GM23248 (cell line): ENCODE measurements around the gene LSS. TPM values are rescaled to one million over a fixed set of nuclear protein-coding genes. Genes with fewer than 3 reads are reported as not detected.

Experiments
- DNase-seq: peaks from one replicate; pipeline ENCODE4 v3.0.0-alpha.2; 2015
- H2AFZ ChIP-seq: fragments of 200-600 bp; sonication (generic); 2 replicates; pipeline ENCODE4 v1.6.1; 2016; ENCODE audit warnings: antibody characterized with exemption
- H3F3A ChIP-seq: fragments of 200-600 bp; sonication (generic); 2 replicates; pipeline ENCODE4 v1.6.1; 2016; ENCODE audit warnings: mild to moderate bottlenecking, antibody characterized with exemption, mixed run types; ENCODE audit not compliant: insufficient read depth
- H3K27ac ChIP-seq: fragments of 200-600 bp; sonication (generic); 2 replicates; pipeline ENCODE4 v1.5.1; 2016; ENCODE audit warnings: mild to moderate bottlenecking
- H3K27me3 ChIP-seq: fragments of 200-600 bp; sonication (generic); replicated peaks from 2 replicates; pipeline ENCODE4 v1.6.1; 2016; ENCODE audit warnings: mild to moderate bottlenecking; ENCODE audit not compliant: insufficient read depth
- H3K36me3 ChIP-seq: fragments of 200-600 bp; sonication (generic); 2 replicates; pipeline ENCODE4 v1.6.1; 2016; ENCODE audit warnings: low read depth, mild to moderate bottlenecking
- H3K4me1 ChIP-seq: fragments of 200-600 bp; sonication (generic); 2 replicates; pipeline ENCODE4 v1.6.1; 2016; ENCODE audit warnings: mild to moderate bottlenecking; ENCODE audit not compliant: insufficient read depth
- H3K4me2 ChIP-seq: fragments of 200-600 bp; sonication (generic); one replicate; pipeline ENCODE4 v1.6.1; 2016; ENCODE audit warnings: mild to moderate bottlenecking; ENCODE audit not compliant: unreplicated experiment
- H3K4me3 ChIP-seq: fragments of 200-600 bp; sonication (generic); 2 replicates; pipeline ENCODE4 v1.5.1; 2016; ENCODE audit warnings: mild to moderate bottlenecking
- H3K79me2 ChIP-seq: fragments of 200-600 bp; sonication (generic); 2 replicates; pipeline ENCODE4 v1.6.1; 2016; ENCODE audit warnings: mild to moderate bottlenecking; ENCODE audit not compliant: insufficient read depth
- H3K9ac ChIP-seq: fragments of 200-600 bp; sonication (generic); 2 replicates; pipeline ENCODE4 v1.6.1; 2016; ENCODE audit warnings: mild to moderate bottlenecking
- H3K9me2 ChIP-seq: fragments of 200-600 bp; sonication (generic); 2 replicates; pipeline ENCODE4 v1.6.1; 2016; ENCODE audit warnings: mixed run types, mild to moderate bottlenecking, moderate library complexity; ENCODE audit not compliant: insufficient read depth
- H3K9me3 ChIP-seq: fragments of 200-600 bp; sonication (generic); one replicate; pipeline ENCODE4 v1.6.1; 2017; ENCODE audit warnings: low read depth
- H4K20me1 ChIP-seq: fragments of 200-600 bp; sonication (generic); 2 replicates; pipeline ENCODE4 v1.6.0; 2016; ENCODE audit not compliant: insufficient read depth
- EZH2 ChIP-seq: fragments of 200-600 bp; sonication (generic); IDR thresholded peaks from 2 replicates; pipeline ENCODE4 v1.6.1; 2018; ENCODE audit warnings: antibody characterized with exemption, mild to moderate bottlenecking; ENCODE audit not compliant: insufficient read depth, poor library complexity, severe bottlenecking
- EZH2phosphoT487 ChIP-seq: fragments of 200-600 bp; sonication (generic); IDR thresholded peaks from 2 replicates; pipeline ENCODE4 v1.6.1; 2018; ENCODE audit warnings: antibody characterized with exemption, moderate library complexity, mild to moderate bottlenecking, low read depth; ENCODE audit not compliant: insufficient read depth
- WGBS, 2 experiments: methylation state at CpG; one replicate each; pipeline ENCODE4 v1.1.6; 2015 to 2017; ENCODE audit warnings: low lambda C conversion rate in 2 of 2, low coverage in 1 of 2; ENCODE audit errors: missing lambda C conversion rate in 2 of 2; 5-methylcytosine and 5-hydroxymethylcytosine counted together
- in situ Hi-C: fragments of 300-500 bp; cut with MboI; formaldehyde crosslinking; loops from 2 replicates; pipeline ENCODE4 v1.15.0; 2020
- polyA plus RNA-seq: library from polyadenylated mRNA; unstranded; fragments of >200 nt; fragmentation: Nextera tagmentation; extraction: Ambion mirVana; gene quantifications from 2 replicates; pipeline ENCODE4 v1.2.1, GENCODE V29; 2016
- total RNA-seq: library from RNA; depleted of rRNA; stranded (reverse); fragments of >200 nt; shearing (Covaris generic); gene quantifications from 2 replicates; pipeline ENCODE4 v1.2.3, GENCODE V29; 2014

LSS gene
- total and polyA plus RNA-seq, 2 experiments from 2014 or later = 28.0 to 41.1 TPM

DNA sequence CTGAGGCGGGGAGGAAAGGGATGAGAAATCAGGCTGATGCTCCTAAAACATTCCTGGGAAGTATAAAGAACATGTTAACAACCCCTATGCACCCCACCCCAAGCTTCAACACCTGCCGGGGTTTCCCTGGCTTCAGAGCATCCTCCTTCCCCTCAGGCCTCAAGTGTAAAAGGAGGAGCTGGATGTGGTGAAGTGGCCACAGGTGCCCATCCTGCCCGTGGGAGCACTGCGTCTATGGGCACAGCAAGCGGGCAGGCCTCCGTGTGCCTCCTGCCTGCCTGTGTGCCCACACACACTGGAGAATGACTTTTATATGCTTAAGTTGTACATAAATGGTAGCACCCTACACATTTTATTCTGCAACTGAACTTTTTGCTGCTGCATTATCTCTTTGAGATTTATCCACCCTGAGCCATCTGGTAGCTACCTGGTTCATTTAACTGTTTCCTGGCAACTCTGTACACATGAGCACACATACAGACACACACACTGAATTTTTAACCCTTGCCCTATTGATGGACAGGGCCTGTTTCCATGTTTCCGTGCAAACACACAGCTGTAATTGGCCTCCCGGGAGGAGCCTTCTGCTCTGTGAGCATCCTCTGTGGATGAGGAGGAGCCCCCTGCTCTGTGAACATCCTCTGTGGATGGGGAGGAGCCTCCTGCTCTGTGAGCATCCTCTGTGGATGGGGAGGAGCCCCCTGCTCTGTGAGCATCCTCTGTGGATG, 59.8 kb downstream of the LSS start:
- no peaks in the 10 kb centered on the region; the same call in 1 of the 2 replicates for H3F3A ChIP-seq
- no peaks in the 10 kb centered on the region for H3K79me2 ChIP-seq
- H3K36me3 ChIP-seq = no peaks in the 10 kb centered on the region
- no peak for TF ChIP-seq EZH2
- no peak for TF ChIP-seq EZH2phosphoT487
- in situ Hi-C loops = no loop called here
- H3K27me3 ChIP-seq = no peaks in the 10 kb centered on the region
- WGBS, 2 experiments = 82 to 89% methylated on average over 7 to 8 of the region's 8 CpGs
- H2AFZ ChIP-seq = no peak overlapping the region
- H3K9ac ChIP-seq = no peak overlapping the region
- DNase-seq = no peak
- no peaks in the 10 kb centered on the region for H3K4me1 ChIP-seq
- no peak overlapping the region for H3K4me2 ChIP-seq
- no peak overlapping the region for H3K27ac ChIP-seq
- no peak overlapping the region for H3K4me3 ChIP-seq
- H4K20me1 ChIP-seq = no peaks in the 10 kb centered on the region
- H3K9me2 ChIP-seq = no peaks in the 10 kb centered on the region
- no peaks in the 10 kb centered on the region for H3K9me3 ChIP-seq

- Histone ChIP-seq H3K9me3 (no peaks in the 10 kb centered on the region), H3K79me2 (no peaks in the 10 kb centered on the region), H3K9me2 (no peaks in the 10 kb centered on the region), H3K4me2 (no peak overlapping the region), H3F3A (no peaks in the 10 kb centered on the region; the same call in 1 of the 2 replicates), H3K4me1 (no peaks in the 10 kb centered on the region), H3K9ac (no peak overlapping the region), H3K36me3 (no peaks in the 10 kb centered on the region), H4K20me1 (no peaks in the 10 kb centered on the region), H3K27me3 (no peaks in the 10 kb centered on the region), H3K27ac (no peak overlapping the region), H2AFZ (no peak overlapping the region), H3K4me3 (no peak overlapping the region)
- WGBS, 2 experiments = 89 to 91% methylated on average over 12 to 14 of the region's 14 CpGs
- no peak for TF ChIP-seq EZH2phosphoT487
- TF ChIP-seq EZH2 = no peak
- in situ Hi-C loops = no loop called here
- no peak for DNase-seq
Measured at GRCh38 chr21:46168238-46168637, 60.3 kb downstream of the LSS start.

DNA sequence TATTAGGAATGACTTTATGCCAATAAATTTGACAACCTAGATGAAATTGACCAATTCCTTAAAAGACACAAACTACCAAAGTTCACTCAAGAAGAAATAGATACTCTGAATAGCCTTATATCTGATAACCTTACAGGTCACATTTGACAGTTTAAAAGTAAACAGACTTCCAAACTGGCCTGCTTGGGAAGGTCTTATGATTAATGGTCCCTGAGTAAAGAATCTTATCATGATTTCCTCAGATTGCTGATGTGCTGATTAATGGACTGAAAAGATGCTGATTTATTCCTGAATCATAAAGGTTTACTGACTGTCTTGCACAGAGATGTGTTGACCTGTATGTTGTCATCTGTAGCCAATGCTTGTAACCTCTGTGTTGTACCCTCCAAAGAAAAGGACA, 63.5 kb downstream of the LSS start:
- Histone ChIP-seq H3K9me2 (no peaks in the 10 kb centered on the region), H3K9me3 (no peaks in the 10 kb centered on the region), H3F3A (no peaks in the 10 kb centered on the region; the same call in 1 of the 2 replicates), H3K9ac (no peak overlapping the region), H3K79me2 (no peaks in the 10 kb centered on the region), H2AFZ (no peak overlapping the region), H4K20me1 (no peaks in the 10 kb centered on the region), H3K27me3 (no peaks in the 10 kb centered on the region), H3K4me3 (no peak overlapping the region), H3K27ac (no peak overlapping the region), H3K4me2 (no peak overlapping the region), H3K36me3 (no peaks in the 10 kb centered on the region), H3K4me1 (no peaks in the 10 kb centered on the region)
- in situ Hi-C loops = no loop called here
- TF ChIP-seq EZH2phosphoT487 (no peak), EZH2 (no peak)
- no peak for DNase-seq

DNA sequence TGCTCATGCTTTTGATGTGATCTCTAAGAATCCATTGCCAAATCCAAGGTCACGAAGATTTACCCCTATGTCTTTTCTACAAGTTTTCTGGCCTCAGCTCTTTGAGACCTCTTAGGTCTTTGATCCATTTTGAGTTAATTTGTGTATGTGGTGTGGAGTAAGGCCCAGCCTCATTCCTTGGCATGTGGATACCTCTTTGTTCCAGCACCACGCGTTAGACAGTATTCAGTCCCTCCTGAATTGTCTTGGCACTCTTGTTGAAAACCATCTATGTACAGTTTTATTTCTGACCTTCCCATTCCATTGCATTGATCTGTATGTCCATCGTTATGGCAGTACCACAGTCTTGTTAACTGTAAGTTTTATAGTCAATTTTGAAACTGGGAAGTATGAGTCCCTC, 65.2 kb downstream of the LSS start:
- Histone ChIP-seq H3K27ac (no peak overlapping the region), H3F3A (no peaks in the 10 kb centered on the region; the same call in 1 of the 2 replicates), H3K4me3 (no peak overlapping the region), H3K4me1 (no peaks in the 10 kb centered on the region), H3K9ac (no peak overlapping the region), H3K9me3 (no peaks in the 10 kb centered on the region), H3K27me3 (no peaks in the 10 kb centered on the region), H3K36me3 (no peaks in the 10 kb centered on the region), H3K9me2 (no peaks in the 10 kb centered on the region), H3K79me2 (no peaks in the 10 kb centered on the region), H4K20me1 (no peaks in the 10 kb centered on the region), H3K4me2 (no peak overlapping the region), H2AFZ (no peak overlapping the region)
- no peak for DNase-seq
- TF ChIP-seq EZH2 = no peak
- TF ChIP-seq EZH2phosphoT487 = no peak
- 38 to 47% methylated on average over 4 of the region's 4 CpGs for WGBS, 2 experiments
- in situ Hi-C loops = no loop called here
